ENCODE measurements around the gene IER3IP1.
A peak's percentile ranks its signal among the peaks of the same experiment; 100 is the strongest.
"Not testable (repeated sequence)": the region's sequence is repeated elsewhere in the genome, so short reads cannot be mapped to it uniquely, and the experiment has no call there.

The IER3IP1 gene, protein sequence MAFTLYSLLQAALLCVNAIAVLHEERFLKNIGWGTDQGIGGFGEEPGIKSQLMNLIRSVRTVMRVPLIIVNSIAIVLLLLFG

DNA sequence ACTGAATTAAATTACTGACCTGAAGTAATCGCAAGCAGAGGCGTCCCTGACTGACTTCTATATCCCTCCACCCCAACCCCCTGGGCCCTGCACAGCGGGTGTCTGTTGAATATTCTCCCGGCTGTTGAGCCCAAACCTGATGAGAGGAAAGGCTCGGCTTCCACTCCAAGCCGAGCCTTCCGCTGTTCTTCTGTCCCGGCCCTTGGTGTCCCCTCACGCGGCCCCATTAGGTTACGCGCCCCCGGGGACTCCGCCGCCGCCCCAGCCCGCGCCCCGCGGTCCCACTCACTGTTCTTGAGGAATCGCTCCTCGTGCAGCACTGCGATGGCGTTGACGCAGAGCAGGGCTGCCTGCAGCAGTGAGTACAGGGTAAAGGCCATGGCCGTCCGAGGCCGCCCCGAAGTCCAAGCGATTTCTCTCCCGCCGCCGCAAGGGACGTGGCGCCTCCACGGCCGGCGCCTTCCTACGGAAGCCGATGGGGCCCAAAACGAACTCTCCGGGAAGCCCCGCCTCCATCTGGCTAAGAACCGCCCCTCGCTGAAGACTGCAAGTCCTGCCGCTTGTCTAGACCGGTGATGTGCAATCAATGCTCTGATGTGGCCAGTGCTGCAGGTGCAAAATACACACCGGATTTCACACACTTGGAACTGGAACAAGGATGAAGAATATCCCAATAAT lies at the start of gene IER3IP1:
TSS of gene IER3IP1 (minus strand) at position 467 of the 678 bp plus-strand sequence. CDS start at position 380, 87 bp downstream.
- peak; percentile 93 for DNase-seq

GRCh38 chr18:47215554-47216138 lies 39.5 kb upstream of the IER3IP1 start:
- DNase-seq: peak; percentile 52

GRCh38 chr18:47209171-47209570 lies 33.0 kb upstream of the IER3IP1 start:
- DNase-seq: no peak

- DNase-seq: no peak
Measured at GRCh38 chr18:47206945-47207637, 30.9 kb upstream of the IER3IP1 start.

DNA sequence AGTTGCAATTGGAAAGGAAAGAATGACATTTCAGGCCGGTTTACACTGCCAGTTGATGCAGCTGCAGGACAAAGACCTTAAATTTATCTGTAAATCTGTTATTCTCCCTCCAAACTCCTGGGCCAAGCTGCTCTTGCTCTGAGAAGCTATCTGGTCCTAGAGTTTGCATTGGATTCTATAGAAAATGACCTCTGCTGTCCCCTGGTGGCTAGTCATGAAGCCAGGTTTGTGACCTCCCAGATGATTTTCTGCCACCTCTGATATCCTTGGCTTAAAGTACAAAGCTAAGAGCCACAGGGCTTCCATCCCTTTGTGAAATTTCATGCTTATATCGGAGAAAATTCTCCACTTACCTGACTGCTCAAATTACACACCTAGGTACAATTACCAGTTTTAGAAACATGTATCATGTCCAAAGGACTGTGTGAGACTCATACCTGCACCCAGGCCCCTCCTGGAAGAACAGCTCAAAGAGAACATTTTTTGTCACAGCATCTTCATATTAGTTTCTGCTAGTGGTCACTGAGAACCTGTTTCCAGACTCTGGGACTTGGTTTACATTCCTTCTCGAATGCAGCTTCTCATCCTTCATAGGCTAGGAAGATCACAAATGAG lies 28.9 kb upstream of the IER3IP1 start:
- DNase-seq: peak; percentile 49

DNA sequence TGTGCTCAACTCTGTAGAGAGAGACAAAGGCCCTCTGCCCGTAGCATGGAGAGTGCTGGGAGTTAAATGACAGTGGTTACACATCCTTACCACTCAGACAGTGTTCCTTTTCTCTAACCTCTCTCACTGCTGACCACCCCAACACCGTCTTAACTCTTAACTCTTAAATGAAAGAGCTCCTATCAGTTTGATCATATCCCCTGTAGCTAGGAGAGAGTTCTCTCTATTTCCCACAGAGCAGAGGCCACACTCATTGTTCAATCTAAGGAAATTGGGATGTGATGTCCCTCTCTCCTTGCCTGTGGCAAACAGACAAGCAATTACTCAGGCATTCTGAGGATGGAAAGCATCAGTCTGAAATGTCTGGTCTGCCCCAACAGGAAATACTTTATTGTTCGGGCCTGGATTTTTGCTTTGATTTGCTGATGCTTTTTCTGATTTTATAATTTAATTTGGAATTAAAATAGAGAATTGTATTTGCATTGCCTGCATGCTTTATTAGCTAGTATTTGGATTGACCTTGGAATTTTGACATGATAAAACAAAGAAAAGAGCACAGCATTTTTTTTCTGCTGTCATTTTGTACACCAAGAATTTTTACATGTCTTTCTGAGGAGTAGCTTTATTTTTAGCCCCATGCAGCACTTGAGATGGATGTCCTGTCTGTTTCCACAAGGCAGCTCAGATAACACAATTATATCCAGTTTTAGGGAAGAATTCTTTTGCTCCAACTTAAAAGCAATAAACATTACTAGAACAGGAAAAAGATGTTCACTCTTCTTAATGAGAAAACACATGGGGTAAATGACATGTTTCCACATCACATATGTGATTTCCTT lies 27.7 kb upstream of the IER3IP1 start:
- no peak for DNase-seq

DNA sequence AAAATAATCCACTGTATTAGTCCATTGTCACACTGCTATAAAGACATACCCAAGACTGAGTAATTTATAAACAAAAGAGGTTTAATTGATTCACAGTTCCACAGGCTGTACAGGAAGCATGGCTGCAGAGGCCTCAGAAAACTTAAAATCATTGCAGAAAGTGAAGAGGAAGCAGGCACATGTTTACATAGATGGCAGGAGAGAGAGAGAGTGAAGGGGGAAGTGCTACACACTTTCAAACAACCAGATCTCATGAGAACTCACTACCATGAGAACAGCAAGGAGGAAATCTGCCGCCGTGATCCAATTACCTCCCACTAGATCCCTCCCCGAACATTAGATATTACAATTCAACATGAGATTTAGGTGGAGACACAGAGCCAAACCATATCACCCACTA lies 19.8 kb upstream of the IER3IP1 start:
- DNase-seq: not testable (repeated sequence)

DNA sequence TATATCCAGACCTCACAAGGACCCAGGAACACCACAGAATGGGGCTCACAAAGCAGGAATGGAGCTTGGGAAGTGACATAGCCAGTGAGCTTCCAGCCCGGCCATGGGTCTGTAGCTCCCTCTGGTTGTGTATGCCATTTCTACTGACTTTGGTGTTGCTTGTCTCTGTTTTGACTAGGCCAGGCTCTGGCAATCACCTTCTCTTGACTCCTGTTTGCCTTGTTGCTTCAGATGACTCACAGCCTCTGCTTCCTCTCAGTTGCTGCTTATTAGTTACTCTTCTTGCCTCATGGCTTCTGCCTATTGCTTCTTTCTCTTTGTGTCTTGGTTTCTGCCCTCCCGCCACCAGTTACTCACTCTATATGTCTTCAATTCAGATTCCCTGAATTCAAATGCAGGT lies 15.8 kb upstream of the IER3IP1 start:
- peak; percentile 7 for DNase-seq

- DNase-seq: no peak
Measured at GRCh38 chr18:47187721-47188120, 11.6 kb upstream of the IER3IP1 start.

DNA sequence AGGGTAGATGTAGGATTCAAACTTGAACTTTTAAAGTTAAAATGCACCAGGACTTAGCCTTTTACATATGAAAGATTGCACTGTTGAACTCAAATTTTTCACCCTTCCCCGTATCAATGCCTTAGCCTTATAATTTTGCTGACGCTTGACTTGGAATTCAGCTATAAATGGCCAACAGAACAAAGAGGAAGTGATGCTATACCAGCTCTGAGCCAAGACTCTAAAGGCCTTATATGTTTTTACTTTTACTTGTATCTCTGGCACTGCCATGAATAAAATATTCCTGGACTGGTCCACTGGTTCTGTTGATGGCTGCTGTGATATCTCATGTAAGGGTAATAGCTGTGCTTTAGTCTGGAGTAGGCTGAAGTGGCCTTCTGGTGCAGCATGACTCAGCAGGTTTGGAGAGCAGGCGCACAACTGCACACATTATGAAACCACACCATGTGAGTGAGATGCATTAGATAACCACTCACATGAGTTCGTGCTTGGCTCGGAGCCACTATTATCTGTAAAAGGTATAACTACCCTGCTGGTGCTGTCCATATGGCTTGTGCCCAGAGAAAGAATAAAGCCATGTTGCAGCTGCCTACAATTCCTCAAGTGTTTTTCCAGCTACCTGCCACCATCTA lies 8.4 kb upstream of the IER3IP1 start:
- DNase-seq: peak; percentile 30

DNA sequence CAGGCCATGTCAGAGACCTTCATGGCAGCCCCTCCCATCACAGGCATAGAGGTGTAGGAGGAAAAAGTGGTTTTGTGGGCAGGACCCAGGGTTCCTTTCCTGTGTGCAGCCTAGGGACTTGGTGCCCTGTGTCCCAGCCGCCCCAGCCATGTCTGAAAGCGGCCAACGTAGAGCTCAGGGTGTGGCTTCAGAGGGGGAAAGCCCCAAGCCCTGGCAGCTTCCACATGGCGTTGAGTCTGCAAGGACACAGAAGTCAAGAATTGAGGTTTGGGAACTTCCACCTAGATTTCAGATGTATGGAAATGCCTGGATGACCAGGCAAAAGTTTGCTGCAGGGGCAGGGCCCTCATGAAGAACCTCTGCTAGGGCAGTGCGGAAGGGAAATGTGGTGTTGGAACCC lies 6.0 kb upstream of the IER3IP1 start:
- not testable (repeated sequence) for DNase-seq

DNA sequence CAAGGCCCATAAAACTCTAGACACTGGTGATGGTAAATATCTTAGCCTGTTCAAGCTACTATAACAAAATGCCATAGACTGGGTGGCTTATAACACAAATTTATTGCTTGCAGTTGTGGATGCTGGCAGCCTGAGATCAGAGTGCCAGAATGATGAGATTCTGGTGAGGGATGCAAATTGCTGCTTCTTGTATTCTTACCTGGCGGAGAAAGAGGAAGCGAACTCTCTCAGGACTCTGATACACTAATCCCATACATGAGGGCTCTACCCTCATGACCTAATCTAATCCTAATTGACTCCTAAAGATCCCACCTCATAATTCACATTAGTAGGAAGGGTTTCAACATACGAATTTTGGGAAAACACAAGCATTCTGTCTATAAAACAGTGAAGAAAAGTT lies 4.6 kb upstream of the IER3IP1 start:
- no peak for DNase-seq

- no peak for DNase-seq
Measured at GRCh38 chr18:47179520-47179919, 3.4 kb upstream of the IER3IP1 start.

DNA sequence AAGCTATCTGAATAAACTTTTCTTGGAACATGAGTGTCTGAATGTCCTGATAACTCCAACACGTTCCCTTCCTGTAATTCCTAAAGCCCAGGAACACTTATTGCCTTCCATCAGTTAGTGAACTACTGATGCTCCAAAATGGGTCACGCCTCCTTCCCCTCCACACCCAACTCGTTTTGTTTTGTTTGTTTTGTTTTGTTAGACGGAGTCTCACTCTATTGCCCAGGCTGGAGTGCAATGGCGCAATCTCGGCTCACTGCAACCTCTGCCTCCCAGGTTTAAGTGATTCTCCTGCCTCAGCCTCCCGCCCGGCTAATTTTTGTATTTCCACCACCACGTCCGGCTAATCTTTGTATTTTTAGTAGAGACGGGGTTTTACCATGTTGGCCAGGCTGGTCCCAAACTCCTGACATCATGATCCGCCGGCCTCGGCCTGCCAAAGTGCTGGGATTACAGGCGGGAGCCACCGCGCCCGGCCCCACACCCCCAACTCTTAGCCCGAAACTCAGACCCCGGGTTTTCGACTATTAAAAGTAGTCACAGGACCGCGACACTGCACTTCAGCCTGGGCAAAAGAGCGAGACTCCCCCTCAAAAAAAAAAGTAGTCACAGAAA lies 774 bp downstream of the IER3IP1 start:
- no peak for DNase-seq

- DNase-seq: no peak
Measured at GRCh38 chr18:47174545-47175116, 1.5 kb downstream of the IER3IP1 start.

DNA sequence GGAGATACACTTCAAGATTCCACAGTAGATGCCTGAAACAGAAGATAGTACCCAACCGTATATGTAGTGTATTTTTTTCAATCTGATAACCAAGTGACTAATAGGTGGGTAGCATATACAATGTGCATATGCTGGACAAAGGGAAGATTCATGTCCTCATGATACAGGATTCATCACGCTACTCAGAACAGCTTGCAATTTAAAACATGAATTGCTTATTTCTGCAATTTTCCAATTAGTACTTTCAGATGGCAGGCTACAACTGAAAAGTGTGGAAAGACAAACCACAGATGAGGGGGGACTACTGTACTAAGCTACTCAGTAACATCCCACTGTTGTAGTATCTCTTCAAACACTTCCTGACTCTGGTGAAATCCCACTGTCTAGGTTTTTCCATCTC lies 3.7 kb downstream of the IER3IP1 start:
- no peak for DNase-seq

DNA sequence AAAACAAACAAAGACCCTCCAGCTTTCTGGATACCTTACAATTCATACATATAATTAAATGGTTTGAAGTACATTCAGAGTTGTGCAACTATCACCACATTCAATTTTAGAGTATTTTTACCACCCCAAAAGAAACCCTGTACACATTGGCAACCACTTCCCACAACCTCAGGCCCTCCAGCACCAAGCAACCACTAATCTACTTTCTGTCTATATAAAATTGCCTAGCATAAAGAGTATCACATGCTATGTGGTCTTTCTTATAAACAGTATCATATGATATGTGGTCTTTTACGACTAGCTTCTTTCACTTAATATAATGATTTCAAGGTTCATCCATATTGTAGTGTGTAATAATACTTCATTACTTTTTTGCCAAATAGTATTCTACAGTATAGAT lies 7.3 kb downstream of the IER3IP1 start:
- DNase-seq: no peak

- DNase-seq: no peak
Measured at GRCh38 chr18:47168509-47168908, 7.7 kb downstream of the IER3IP1 start.

- DNase-seq: no peak
Measured at GRCh38 chr18:47166294-47166693, 9.9 kb downstream of the IER3IP1 start.

DNA sequence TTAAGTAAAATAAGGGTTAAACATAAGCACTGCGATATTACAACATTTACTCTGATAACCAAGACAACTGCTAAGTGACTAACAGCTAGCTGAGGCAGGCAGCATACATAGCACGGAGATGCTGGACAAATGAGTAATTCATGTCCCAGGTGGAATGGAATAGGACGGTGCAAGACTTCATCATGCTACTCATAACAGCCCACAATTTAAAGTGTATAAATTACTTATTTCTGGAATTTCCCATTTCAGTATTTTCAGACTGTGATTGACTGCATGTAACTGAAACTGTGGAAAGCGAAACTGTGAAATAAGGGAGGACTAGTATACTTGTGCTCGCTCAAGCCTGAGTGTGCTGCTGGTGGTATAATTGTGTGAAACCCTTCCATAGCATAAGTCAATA lies 12.9 kb downstream of the IER3IP1 start:
- peak; percentile 53 for DNase-seq

GRCh38 chr18:47160256-47160655 lies 15.9 kb downstream of the IER3IP1 start:
- DNase-seq: no peak
